SH-SY5Y (cell line): Measurements from ENCODE around the gene CLSTN1.

Experiments used
- GATA2 ChIP-seq: IDR thresholded peaks from 2 replicates; pipeline ENCODE4 v1.6.1; 2011; ENCODE audit warnings: mild to moderate bottlenecking, low read depth, low read length
- GATA3 ChIP-seq: IDR thresholded peaks from 2 replicates; pipeline ENCODE4 v1.6.1; 2011; ENCODE audit warnings: low read depth, mild to moderate bottlenecking, low read length, moderate library complexity

DNA sequence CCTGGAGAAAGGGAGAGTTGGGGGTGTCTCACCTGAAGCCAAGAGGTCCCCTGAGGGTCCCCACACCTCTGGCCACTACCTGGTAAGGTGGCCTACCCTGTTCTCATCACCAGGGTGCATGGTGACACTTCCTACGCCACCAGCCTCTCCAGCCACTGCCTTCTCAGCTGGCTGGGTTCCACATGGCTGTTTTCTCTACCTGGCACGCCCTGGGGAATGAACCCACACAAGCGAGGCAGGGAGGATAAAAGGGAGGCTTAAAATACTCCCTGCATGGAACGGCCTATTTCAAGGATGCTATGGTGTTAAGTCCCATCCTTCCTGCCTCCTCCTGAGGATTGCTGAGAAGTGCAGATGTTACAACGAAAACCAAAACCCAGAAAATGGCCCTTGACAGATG lies 87.5 kb downstream of the CLSTN1 start:
- no peak for TF ChIP-seq GATA2
- TF ChIP-seq GATA3, result no peak
